GM21786 (cell line): Measurements from ENCODE around the gene DPP4.
A peak's percentile ranks its signal among the peaks of the same experiment; 100 is the strongest.

Experiments used
- ATAC-seq: cut with Tn5 transposase; IDR thresholded peaks from one replicate; pipeline ENCODE4 v1.9.1; 2021; ENCODE audit not compliant: unreplicated experiment

Gene DPP4

GRCh38 chr2:162073888-162074631 is at the start of gene DPP4:
Gene DPP4 (minus strand): TSS chr2:162074215. CDS start chr2:162073981, 234 bp downstream.
- peak; percentile 89 for ATAC-seq

GRCh38 chr2:162118166-162119031 is 44.4 kb upstream of the DPP4 start:
- ATAC-seq, result no peak

GRCh38 chr2:162116352-162116751 is 42.3 kb upstream of the DPP4 start:
- ATAC-seq, result no peak

GRCh38 chr2:162115076-162115475 is 41.1 kb upstream of the DPP4 start:
- ATAC-seq, result no peak

- no peak for ATAC-seq
Measured at GRCh38 chr2:162114271-162114670, 40.3 kb upstream of the DPP4 start.

GRCh38 chr2:162113776-162114168 is 39.8 kb upstream of the DPP4 start:
- ATAC-seq, result no peak

GRCh38 chr2:162113088-162113775 is 39.2 kb upstream of the DPP4 start:
- no peak for ATAC-seq

GRCh38 chr2:162111958-162112850 is 38.2 kb upstream of the DPP4 start:
- no peak for ATAC-seq

GRCh38 chr2:162107361-162107901 is 33.4 kb upstream of the DPP4 start:
- no peak for ATAC-seq

GRCh38 chr2:162106746-162107145 is 32.7 kb upstream of the DPP4 start:
- no peak for ATAC-seq

- ATAC-seq, result no peak
Measured at GRCh38 chr2:162106146-162106551, 32.1 kb upstream of the DPP4 start.

- no peak for ATAC-seq
Measured at GRCh38 chr2:162103443-162104009, 29.5 kb upstream of the DPP4 start.

- ATAC-seq, result no peak
Measured at GRCh38 chr2:162100579-162100978, 26.6 kb upstream of the DPP4 start.

GRCh38 chr2:162099836-162100235 is 25.8 kb upstream of the DPP4 start:
- no peak for ATAC-seq

- ATAC-seq, result no peak
Measured at GRCh38 chr2:162092658-162093556, 18.9 kb upstream of the DPP4 start.

- ATAC-seq, result no peak
Measured at GRCh38 chr2:162092008-162092390, 18.0 kb upstream of the DPP4 start.

- ATAC-seq, result peak; percentile 69
Measured at GRCh38 chr2:162091325-162092007, 17.5 kb upstream of the DPP4 start.

- ATAC-seq, result no peak
Measured at GRCh38 chr2:162090109-162090508, 16.1 kb upstream of the DPP4 start.
